Ammon's horn (tissue), 1 donor: Measurements from ENCODE around the gene LIX1.

Experiments
- DNase-seq: peaks from one replicate; pipeline ENCODE4 v3.0.0-alpha.2; 2016; ENCODE audit warnings: low spot score

LIX1 gene

DNA sequence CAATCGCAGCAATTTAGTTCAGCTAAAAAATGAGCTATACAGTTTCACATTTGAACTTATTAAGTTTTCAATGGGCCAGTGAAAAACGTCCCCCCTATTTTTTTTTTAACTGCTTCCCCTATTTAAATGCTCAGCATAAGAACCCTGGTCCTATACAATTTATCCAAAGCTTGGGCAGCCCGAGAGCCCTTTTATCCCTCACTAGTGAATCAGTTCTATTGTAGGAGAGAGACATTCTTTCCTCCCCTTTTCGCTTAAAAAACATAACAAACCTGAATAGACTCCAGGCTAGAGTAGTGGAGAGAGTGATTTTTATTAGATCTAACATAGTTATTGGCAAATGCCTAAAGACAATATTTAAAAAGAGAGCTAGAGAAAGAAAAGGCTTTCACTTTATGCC lies 1.4 kb downstream of the LIX1 start:
- DNase-seq = no peak

DNA sequence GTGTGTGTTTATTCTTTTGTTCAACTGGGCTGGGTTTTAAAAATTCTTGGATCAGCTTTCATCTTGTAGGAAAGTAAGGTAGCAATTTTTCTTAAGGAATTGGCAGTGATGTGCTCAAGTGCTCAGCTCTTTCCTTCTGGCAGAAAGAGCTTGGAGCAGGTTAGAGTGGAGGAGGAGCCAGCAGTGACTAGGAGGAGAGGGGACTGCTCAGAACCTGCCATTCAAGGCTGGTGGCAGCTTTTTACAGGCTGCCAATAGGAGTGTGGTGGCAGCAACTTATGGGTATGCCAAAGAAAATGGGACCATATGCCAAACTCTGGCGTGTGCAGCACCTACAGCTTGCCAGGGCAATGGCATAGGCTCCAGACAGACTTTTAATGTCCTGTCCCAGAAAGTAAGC lies 2.2 kb downstream of the LIX1 start:
- peak; percentile 65 for DNase-seq

DNA sequence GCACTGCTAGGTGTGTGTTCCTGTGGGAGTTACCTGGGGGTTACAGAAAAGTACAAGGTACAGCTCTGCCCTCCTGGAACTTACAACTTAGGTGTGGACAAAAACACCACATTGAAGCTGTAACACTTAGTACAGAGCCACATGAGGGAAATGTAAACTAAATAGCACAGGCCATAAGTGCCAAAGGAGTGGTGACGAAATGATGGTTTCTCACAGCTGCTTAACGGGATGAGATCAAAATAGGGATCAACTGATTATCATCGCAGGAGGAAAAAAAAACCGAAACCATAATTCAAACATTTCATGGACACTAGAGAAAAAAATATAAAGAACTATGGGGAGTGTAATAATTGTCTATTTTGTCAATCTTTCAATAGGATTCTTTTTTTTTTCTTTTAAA lies 5.9 kb downstream of the LIX1 start:
- no peak for DNase-seq

DNA sequence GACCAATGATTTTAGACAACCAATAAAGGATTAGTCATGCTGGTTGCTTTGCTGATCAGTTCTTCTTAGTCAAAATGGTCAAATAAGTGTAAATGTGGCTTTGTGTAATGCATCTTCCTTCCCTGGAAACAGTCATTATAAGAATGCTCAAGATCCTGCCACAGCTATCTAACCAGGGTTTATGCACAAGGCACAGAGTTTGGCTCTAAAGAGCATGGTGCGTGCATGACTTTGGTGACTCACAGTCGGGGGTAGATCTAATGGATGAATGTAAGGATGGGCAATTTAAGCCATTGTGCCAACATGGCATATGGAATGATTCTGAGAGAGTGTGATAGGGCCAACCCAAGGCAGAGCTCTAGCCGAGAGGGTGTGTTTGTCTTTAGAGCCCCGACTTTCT lies 6.5 kb downstream of the LIX1 start:
- DNase-seq = no peak

DNA sequence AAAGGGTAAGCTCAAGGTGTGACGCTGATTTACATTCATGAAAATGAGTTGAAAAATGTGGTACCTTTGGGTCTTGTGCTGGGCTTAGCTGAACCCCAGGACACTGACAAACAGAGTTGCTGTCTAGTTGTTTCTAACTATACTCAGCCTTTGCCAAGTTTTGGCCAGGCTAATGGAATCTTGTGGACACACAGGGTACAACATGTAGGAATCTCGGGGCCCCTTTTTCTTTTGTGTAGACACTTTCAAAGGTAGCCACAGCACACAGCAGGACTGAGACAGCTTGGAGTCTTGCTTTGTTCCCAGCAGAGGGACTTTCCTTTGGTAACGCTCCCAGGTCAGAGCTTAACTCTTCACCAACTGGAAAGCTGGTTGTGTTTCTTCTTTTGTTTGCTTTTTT lies 7.8 kb downstream of the LIX1 start:
- DNase-seq = no peak

DNA sequence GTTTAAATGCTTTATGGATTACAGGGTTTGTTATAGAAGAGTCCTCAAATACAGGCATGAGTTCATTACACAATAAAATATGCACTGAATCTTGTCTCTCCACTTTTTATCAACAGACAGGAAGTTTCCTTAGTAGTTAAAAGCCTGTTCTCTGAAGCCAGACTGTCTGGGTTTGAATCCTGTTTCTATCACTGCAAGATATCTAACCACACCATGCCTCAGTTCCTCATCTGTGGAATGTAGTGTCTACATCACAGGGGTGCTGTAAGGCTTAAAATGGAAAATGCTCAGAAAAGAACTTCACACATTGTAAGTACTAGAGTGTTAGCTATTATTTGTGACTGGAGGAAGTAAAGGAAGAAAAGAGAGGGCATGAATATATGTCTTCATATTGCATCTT lies 9.3 kb downstream of the LIX1 start:
- DNase-seq = no peak

DNA sequence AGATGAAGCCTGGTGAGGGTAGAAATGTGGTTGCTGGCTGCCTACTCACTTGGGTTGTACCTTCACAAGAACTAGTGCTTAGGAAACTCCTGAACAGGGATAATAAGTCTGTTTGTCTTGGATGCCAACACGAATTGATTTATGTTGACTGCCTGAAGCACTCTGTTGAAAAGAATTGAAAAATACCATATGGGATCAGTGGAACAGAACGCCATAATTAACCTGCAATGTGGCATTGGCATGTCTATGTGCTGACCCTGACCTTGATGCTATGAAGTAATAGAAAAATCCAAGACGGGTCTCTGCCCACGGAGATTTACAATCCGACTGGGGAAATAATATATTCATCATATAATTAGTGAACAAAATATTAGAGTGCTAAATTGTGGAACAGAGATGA lies 10.5 kb downstream of the LIX1 start:
- no peak for DNase-seq

DNA sequence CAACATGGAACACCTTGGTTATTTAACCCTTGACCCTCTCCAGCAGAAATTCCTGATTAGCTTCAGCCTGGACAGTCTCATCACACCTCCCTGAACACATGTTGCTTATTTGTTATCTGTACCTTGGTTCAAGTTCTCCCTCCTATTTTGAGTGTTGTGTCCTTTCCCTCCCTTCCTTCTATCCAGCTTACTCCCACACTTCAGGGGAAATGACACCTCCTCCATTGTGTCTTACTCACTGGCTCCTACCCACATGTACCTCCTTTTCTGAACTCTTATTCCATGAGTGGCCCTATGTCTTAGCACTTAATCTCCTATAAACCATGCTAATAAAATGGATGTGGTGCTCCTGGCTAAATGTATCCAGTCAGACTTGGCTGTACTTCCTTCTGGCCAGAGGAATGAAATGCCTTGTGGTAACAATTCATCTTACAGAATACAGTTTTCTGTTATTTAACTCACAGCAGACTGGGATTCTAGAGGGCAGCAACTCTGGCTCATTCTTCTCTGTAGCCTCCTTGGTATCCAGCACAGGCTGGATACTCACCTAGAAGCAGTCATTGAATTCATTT lies 11.2 kb downstream of the LIX1 start:
- DNase-seq = no peak

DNA sequence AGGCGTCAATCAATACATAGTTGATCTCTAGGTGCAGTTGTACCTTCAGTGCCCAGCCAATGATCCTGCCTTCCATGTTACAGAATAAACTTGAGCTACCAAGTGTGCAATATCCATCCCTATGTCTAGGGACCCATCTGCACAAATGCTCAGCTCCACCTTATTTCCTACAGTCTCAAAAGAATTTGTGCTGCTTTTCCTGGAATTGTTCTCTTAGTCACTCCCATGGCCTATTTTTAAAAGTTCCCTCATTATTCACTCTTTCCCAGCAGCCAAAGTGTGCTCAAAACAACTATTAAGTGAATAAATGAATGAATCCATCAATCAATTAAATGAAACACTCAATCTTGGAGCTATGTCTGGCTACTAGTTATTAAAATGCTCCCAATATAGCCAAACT lies 14.7 kb downstream of the LIX1 start:
- DNase-seq = no peak

DNA sequence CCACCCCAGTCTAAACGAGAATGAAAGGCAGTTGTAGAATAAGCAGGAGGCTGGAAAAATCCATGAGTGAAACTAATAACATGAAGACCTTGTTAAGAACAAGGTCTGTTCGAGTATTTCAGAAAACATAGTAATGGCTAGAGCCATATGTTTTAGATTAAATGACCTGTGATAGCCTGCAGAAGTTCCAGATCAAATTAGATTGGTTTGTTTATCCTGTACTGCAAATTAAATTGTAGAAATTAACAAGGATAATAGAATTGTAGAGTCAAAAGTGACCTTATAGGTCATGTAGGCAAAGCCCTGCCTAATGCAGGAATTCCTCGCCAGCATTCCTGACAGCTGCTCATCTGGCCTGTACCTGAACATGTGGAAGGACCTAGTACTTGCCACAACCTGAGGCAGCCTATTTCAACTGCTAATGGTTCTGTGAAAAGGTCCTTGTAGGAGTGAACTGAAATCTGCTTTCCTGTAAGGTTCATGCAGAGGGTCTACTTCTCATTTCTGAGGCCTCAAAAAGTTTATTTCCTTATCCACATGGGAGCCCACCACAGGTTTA lies 17.2 kb downstream of the LIX1 start:
- DNase-seq = no peak

DNA sequence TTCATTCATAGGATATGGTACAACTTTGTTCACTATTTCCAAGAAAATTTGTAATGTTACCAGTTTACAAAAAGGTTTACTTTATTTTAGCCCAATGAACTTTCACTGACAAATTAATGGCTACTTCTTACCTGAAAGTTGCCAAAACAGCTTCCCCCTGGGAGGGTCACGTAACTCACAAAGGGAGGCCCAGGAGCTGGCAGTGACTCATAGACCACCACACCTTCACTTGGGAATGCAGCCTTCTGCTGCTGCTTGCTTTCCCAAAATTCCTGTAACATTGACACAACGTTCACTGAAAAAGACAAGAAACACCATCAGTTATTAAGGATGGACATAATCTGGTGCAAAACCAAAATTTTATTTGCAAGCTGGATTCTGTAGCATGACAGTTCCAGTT lies 18.1 kb downstream of the LIX1 start:
- no peak for DNase-seq

DNA sequence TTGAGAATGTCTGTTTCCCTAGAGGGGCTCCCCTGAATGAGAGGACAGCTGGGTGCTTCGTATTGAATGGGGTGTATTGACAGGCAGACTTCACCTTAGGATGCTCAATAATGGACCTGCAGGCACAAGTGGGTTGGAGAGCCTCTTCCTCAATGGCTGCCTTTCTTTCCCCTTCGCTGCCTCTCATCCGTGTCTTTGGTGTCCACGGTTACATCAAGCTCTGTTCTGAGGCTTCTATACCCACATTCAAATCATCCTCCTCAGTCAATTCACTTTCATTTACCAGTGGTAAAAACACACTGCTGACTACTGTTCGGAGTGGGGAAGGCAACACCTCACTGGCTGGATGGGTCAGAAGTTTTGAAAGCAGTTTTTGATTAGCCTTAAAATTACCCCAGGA lies 20.6 kb downstream of the LIX1 start:
- no peak for DNase-seq

DNA sequence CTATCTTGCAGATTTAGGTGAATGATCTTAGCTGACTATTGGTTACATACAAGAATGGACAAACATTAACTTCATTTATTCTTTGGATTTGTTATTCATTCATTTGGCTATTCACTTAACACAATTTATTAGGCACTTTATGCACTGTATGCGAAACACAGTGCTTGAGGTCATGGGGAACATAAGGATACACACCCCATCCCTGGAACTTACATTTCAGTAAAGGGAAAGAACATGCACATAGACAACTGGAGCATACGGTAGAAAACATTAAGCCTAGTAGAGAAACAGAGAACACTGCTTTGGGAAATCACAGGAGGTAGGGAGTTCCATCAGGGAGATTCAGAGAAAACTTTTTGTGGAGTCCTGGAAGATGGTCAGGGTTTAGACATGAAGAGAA lies 22.2 kb downstream of the LIX1 start:
- no peak for DNase-seq

DNA sequence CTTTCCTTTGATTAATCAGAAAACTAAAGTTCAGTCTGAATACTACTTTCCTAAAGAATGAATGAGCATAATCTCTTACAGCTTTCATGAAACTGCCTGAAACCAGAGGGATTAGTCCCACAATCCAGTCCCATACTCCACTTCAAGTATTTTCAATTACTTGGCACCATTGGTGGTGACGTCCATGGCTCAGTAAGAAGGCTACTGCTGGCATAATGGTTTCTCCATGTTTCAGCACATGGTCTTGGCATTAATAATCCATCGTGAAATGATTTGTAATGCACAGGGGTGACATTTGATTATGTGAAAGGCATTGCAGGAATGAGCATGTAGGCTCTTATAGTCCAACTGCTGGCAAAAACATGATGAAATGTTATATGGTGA lies 23.4 kb downstream of the LIX1 start:
- no peak for DNase-seq

DNA sequence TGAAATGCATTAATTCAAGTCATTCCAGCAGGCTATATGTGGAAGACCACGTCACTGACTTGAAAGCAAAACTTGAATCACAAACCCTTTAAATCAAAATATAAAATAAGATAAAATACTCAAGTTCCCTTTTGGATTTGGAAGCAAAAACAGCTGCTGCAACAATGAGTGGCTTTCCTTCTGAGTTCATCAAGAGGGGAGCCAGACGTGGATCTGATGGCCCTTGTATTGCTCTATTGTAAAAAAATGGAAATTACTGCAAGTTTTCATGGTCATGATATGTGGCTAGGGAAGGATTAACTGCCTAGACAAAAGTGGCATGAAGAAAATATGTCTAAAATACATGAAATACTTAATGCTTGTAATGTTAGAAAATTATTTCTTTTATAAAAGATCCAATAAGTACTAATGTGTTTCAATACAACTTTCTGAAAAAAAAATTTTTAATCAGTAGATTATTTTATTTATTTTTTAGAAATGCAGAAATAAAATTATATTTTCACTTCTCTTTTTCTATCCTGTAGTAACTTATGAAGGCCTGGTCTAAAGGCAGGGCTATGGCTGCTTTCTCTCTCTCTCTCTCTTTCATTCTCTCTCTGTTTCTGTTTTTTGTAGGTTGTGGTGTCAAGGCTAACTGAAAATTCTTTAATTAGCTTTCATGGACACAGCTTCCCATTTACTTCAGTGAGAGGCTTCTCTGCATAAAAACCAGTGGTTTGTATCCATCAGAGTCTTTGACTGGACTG lies 24.0 kb downstream of the LIX1 start:
- no peak for DNase-seq

DNA sequence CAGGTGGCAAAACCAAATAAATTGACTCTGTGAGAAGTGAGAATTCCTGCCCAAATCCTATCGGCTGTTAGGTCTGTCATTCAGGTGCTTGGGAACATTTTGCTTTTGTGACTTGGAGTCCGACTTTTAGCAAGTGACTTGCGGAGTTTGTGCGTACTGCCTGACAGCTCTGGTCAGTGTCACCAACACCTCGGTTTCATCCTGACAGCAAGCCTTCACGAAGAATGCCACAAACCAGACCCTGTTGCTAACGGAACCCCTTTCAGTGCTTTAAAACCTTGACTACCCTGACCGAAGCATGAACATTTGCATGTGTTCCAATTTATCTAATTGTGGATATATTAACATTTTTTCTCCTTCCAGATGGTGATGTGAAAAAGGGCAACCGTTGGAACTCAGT lies 26.5 kb downstream of the LIX1 start:
- no peak for DNase-seq

DNA sequence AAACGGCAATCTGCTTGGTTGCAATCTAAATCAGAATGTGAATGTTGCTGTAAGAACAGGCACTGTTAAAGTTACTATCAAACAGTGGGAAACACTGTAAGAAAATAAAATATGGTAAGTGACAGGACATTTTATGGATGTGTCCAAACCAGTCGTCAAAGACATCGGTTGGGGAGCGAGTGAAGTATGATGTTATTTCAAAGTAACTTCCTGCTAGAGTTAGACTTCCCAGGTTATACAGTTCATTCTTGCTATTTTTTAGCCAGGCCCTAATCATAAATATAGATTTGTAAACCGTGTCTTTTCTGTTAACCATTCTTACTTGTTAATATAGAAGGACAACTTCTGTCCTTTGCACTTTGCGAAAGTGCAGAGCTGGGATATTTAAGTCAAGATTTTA lies 30.2 kb downstream of the LIX1 start:
- DNase-seq = no peak

DNA sequence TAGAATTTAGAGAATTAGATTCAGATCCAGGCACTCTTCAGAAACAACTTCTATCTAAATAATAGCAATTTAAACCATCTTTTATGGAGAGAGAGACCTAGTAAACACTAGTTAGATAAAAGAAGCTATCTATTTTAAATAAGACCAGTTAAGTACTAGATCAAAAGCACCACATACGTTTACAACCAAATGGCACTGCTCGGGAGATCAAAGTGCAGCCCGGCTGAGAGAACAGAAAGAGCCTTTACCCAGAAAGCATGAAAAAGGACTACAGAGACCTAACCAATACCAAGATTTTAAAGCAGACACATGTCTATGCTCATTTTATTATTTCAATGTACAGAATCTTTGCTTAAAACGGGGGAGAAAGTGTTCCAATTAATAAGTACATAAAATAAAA lies 30.8 kb downstream of the LIX1 start:
- no peak for DNase-seq

DNA sequence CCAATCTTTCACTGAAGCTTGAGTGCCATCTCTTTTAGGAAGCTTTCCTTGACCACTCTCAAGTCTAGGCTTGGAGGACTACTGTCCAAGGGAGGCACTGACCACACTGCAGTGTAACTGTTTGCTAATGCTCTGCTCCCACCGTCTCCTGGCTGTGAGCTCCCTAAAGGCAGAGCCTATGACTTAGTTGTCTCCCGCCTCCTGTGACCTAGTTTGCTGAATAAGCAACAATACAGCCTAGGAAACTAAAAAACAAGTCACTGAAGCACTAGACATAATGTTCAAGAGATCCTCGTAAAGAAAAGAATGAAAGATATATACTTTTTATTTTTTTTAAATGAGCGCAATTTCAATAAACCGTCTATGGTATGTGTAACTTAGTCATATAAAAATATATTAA lies 31.4 kb downstream of the LIX1 start:
- peak; percentile 21 for DNase-seq

DNA sequence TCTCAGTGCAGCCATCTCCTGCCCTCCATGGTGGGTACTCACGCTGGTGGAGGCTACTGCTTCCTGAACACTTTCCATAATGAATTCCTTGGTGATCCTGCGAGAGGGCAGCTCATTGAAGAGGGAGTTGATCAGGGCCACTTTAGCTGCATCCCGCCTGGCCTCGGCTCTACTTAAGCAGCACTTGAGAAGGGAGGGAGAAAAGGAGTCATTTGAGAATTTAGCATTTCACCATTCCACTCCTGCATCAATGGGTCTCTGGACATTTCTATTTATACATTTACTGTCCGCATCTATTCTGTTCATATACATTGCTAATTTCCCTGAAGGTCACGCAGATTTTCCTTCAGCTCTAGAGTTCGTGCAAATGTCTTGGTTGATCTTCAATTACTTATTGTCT lies 35.1 kb downstream of the LIX1 start:
- DNase-seq = no peak

DNA sequence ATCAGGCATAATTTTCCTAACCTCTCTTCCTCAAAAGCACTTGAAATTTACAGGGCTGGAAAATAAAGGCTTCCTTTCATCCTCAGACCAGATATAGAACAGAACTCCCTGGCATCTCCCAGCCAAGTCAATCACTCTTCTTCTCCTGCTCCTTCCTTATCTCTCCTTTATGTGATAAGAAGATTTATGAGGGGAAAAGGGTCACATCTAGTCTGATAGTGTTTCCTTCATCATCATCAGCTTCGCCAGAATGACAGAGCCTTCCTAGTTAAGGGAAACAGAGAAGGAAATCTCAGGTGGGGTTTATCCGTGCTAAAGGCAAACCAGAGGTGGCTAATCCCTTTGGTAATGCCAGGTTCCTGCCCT lies 36.2 kb downstream of the LIX1 start:
- DNase-seq = no peak

DNA sequence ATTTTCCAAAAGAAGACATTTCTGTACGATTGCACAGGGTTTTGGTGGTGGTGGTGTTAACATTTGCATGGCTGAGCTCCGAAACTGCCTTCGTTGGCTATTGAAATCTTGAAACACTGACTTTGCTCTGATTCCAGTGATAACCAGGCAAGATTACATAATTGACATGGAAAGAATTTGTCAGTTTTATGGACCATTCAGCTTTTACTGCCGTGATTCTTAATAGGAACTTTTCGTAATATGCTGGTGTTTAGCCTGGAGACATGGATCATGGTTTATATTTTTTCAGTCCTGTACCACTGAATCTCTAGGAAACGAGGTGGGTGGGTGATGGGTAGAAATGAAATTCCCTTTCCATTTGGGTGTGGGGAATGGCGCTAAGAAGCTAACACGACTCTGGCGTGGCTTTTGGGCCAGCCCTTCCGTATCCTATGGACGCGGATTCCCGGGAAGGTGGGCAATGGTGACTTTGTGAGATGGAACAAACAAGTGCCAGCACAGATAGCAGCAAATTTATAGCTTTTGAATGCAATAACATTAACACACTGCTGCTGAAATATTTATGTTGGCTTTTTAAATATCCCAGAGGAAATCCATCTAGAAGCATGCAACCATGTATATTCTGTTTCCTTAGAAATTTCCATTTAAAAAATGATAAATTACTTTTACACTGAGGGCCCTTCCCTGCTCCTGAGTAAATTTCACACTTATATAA lies 36.8 kb downstream of the LIX1 start:
- DNase-seq = no peak

DNA sequence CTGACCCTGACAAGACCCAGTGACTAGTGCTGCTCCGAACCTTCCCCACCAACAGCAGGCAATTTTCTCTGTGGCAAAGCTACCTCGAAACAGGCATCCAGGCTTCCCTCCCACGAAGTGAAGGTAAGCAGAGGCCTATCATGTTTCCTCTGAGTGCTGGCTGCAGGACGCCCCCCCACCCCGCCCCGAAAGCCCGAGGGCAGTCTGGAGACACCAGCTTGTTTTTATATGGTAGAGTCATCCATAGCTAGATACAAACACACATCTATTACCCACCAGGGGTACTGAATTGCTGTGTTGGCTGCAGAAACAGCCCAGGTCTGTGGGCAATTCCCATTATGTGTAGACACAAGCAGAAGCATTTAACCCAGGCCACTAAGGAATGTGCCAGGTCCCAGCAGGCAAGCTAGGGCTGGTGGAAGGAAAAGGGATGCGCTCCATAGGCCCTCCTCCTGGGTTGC lies 40.4 kb downstream of the LIX1 start:
- peak; percentile 8 for DNase-seq
